Liver (tissue), 9 donors: ENCODE results near the gene GLIPR2. TPM values are rescaled to one million over a fixed set of nuclear protein-coding genes. Genes with fewer than 3 reads are reported as not detected.
A peak's percentile ranks its signal among the peaks of the same experiment; 100 is the strongest.

ENCODE experiments used
- DNase-seq: peaks from one replicate; pipeline ENCODE4 v3.0.0-alpha.2; 2017; ENCODE audit warnings: low spot score
- H3K27ac ChIP-seq, 2 donors: one replicate each; pipeline ENCODE4 v1.7.0; 2013; ENCODE audit warnings: inconsistent platforms in 2 of 2, low read length in 2 of 2, control low read depth in 1 of 2, low read depth in 1 of 2, mild to moderate bottlenecking in 1 of 2
- H3K27me3 ChIP-seq, 4 donors: one replicate each; pipeline versions ENCODE4 v1.6.1 to v1.7.0; 2013; ENCODE audit warnings: low read length in 3 of 4, inconsistent platforms in 1 of 4, mild to moderate bottlenecking in 1 of 4, moderate library complexity in 1 of 4; ENCODE audit not compliant: control insufficient read depth in 4 of 4, insufficient read depth in 4 of 4
- H3K36me3 ChIP-seq, 4 donors: one replicate each; pipeline versions ENCODE4 v1.6.1 to v1.7.0; 2013; ENCODE audit warnings: low read length in 3 of 4, mild to moderate bottlenecking in 3 of 4, low read depth in 1 of 4, moderate library complexity in 1 of 4; ENCODE audit not compliant: control insufficient read depth in 4 of 4, insufficient read depth in 3 of 4
- H3K4me1 ChIP-seq, 4 donors: one replicate each; pipeline versions ENCODE4 v1.6.1 to v1.7.0; 2013; ENCODE audit warnings: low read length in 3 of 4, mild to moderate bottlenecking in 3 of 4, moderate library complexity in 1 of 4; ENCODE audit not compliant: control insufficient read depth in 4 of 4, insufficient read depth in 4 of 4
- H3K4me3 ChIP-seq, 3 donors: one replicate each; pipeline versions ENCODE4 v1.6.1 to v1.7.0; 2013; ENCODE audit warnings: low read length in 3 of 3, control low read depth in 1 of 3, low read depth in 1 of 3, mild to moderate bottlenecking in 1 of 3
- H3K9ac ChIP-seq, 2 donors: one replicate each; pipeline ENCODE4 v1.7.0; 2013; ENCODE audit warnings: low read length in 2 of 2, mild to moderate bottlenecking in 2 of 2, moderate library complexity in 2 of 2, control low read depth in 1 of 2, low read depth in 1 of 2
- H3K9me3 ChIP-seq, 4 donors: one replicate each; pipeline versions ENCODE4 v1.6.1 to v1.7.0; 2013; ENCODE audit warnings: low read length in 3 of 4; ENCODE audit not compliant: control insufficient read depth in 4 of 4
- FOXA1 ChIP-seq: IDR thresholded peaks from 2 replicates; pipeline ENCODE4 v1.6.1; 2016; ENCODE audit warnings: antibody characterized with exemption
- FOXA2 ChIP-seq: IDR thresholded peaks from 2 replicates; pipeline ENCODE4 v1.6.1; 2016; ENCODE audit warnings: antibody characterized with exemption
- GABPA ChIP-seq, 2 donors: IDR thresholded peaks in 1 of 2; conservative IDR thresholded peaks in 1 of 2; 2 replicates each; pipeline ENCODE4 v1.6.1; 2016; ENCODE audit warnings: antibody characterized with exemption in 2 of 2, mild to moderate bottlenecking in 1 of 2, moderate library complexity in 1 of 2
- HNF4A ChIP-seq, 2 donors: conservative IDR thresholded peaks; 2 replicates each; pipeline ENCODE4 v1.6.1; 2016; ENCODE audit warnings: antibody characterized with exemption in 2 of 2, mild to moderate bottlenecking in 2 of 2
- HNF4G ChIP-seq: IDR thresholded peaks from 2 replicates; pipeline ENCODE4 v1.6.1; 2016; ENCODE audit warnings: antibody characterized with exemption
- JUND ChIP-seq, 2 donors: IDR thresholded peaks; 2 replicates each; pipeline ENCODE4 v1.6.1; 2016; ENCODE audit warnings: antibody characterized with exemption in 2 of 2
- NR2F2 ChIP-seq: IDR thresholded peaks from 2 replicates; pipeline ENCODE4 v1.6.1; 2016; ENCODE audit warnings: antibody characterized with exemption
- RAD21 ChIP-seq, 2 donors: IDR thresholded peaks; 2 replicates each; pipeline ENCODE4 v1.6.1; 2016; ENCODE audit warnings: antibody characterized with exemption in 2 of 2, mild to moderate bottlenecking in 2 of 2
- SP1 ChIP-seq: IDR thresholded peaks from 2 replicates; pipeline ENCODE4 v1.6.1; 2018; ENCODE audit warnings: antibody characterized with exemption, mild to moderate bottlenecking
- TAF1 ChIP-seq: conservative IDR thresholded peaks from 2 replicates; pipeline ENCODE4 v1.6.1; 2016; ENCODE audit warnings: antibody characterized with exemption, mild to moderate bottlenecking
- YY1 ChIP-seq: IDR thresholded peaks from 2 replicates; pipeline ENCODE4 v1.6.1; 2016; ENCODE audit warnings: antibody characterized with exemption, mild to moderate bottlenecking
- WGBS: extraction: QIAGEN DNeasy Blood & Tissue Kit; methylation state at CpG from one replicate; pipeline ENCODE4 v1.1.7; 2013; 5-methylcytosine and 5-hydroxymethylcytosine counted together
- polyA plus RNA-seq, 2 donors: library from polyadenylated mRNA; stranded (reverse) in 1 of 2; unstranded in 1 of 2; fragments of 200-250 nt in 1 of 2; fragments of >200 nt in 1 of 2; fragmentation: Nextera tagmentation in 1 of 2; extraction: Ambion mirVana in 1 of 2; gene quantifications; one replicate each; pipeline versions ENCODE4 v1.2.1 to v1.2.3, GENCODE V29; 2013 to 2015
- total RNA-seq, 2 donors: library from RNA; depleted of rRNA; stranded (reverse); fragments of >200 nt; gene quantifications; one replicate each; pipeline ENCODE4 v1.2.3, GENCODE V29; 2014
- TF ChIP-seq, protein P1 (sequence below): IDR thresholded peaks from 2 replicates; pipeline ENCODE4 v1.6.1; 2016; ENCODE audit warnings: antibody characterized with exemption, mild to moderate bottlenecking
- TF ChIP-seq, protein P2 (sequence below): IDR thresholded peaks from 2 replicates; pipeline ENCODE4 v1.6.1; 2016; ENCODE audit warnings: antibody characterized with exemption
- TF ChIP-seq, protein P3 (sequence below): IDR thresholded peaks from 2 replicates; pipeline ENCODE4 v1.6.1; 2016; ENCODE audit warnings: antibody characterized with exemption
- TF ChIP-seq, protein P4 (sequence below): fragments of 150-350 bp; IDR thresholded peaks from 2 replicates; pipeline ENCODE4 v1.5.1; 2017; ENCODE audit warnings: improper control_type of control experiment, low read depth, low read length; ENCODE audit not compliant: missing input control
- donor health status: healthy.
- donor health status: healthy.
- donor health status: healthy.
- donor health status: healthy.
- donor health status: healthy.

Gene GLIPR2
- total and polyA plus RNA-seq, 4 donors: 1.7 to 17.6 (median 2.9) TPM

DNA sequence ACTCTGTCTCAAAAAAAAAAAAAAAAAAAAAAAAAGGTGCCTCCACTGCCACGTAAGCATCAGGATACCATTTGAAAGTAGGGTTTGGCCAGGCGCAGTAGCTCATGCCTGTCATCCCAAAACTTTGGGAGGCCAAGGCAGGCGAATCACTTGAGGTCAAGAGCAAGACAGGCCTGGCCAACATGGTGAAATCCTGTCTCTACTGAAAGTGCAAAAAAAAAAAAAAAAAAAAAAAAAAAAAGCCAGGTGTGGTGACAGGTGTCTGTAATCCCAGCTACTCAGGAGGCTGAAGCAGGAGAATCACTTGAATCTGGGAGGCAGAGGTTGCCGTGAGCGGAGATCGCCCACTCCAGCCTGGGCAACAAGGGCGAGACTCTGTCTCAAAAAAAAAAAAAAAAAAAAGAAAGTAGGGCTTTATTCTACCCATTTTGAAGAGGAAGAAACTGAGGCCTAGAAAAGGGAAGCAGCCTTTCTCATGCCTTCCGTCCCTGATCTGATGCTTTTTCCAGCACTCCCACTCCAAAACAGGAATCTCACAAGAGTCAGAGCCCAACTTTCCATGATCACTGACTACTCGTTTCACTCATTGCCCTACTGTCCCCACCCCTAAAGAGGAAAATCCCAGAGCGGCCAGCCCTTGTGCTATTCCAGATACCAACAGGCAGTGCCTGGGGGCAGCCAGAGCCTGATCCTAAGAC lies 16.4 kb downstream of the GLIPR2 start:
- no peaks in the 10 kb centered on the region for H3K27me3 ChIP-seq
- WGBS: 92% methylated on average over 10 of the region's 10 CpGs
- H3K4me3 ChIP-seq: no peak overlapping the region
- H3K9me3 ChIP-seq: no peaks in the 10 kb centered on the region
- TF ChIP-seq FOXA1: no peak
- H3K27ac ChIP-seq: no peak overlapping the region
- peaks cover 0 to 8% (median 3%) of the 10 kb centered on the region in 4 donors for H3K4me1 ChIP-seq
- no peak overlapping the region for H3K9ac ChIP-seq
- DNase-seq: no peak
- H3K36me3 ChIP-seq: no peaks in the 10 kb centered on the region

DNA sequence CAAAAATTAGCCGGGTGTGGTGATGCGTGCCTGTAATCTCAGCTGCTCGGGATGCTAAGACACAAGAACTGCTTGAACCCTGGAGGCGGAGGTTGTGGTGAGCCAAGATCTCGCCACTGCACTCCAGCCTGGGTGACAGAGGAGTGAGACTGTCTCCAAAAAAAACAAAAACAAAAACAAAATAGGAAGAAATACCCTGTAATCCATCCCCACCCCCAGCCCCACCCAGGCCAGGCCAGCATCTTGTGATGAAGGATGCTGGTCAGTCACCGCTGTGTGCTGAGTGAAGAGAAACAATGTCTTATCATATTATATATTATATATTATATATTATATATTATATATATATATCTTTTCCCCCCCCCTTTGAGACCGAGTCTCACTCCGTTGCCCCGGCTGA lies 17.2 kb downstream of the GLIPR2 start:
- no peak overlapping the region for H3K4me3 ChIP-seq
- TF ChIP-seq NR2F2 (no peak), HNF4A (conservative IDR thresholded peaks at IDR 0.05) (no peak), YY1 (no peak), GABPA (IDR thresholded peaks at IDR 0.05 in 1 of 2, conservative IDR thresholded peaks at IDR 0.05 in 1 of 2) (no peak), RAD21 (IDR thresholded peaks at IDR 0.05) (no peak), FOXA2 (no peak), JUND (IDR thresholded peaks at IDR 0.05) (no peak), FOXA1 (no peak), SP1 (no peak), TAF1 (no peak), HNF4G (no peak)
- TF ChIP-seq, protein P1, sequence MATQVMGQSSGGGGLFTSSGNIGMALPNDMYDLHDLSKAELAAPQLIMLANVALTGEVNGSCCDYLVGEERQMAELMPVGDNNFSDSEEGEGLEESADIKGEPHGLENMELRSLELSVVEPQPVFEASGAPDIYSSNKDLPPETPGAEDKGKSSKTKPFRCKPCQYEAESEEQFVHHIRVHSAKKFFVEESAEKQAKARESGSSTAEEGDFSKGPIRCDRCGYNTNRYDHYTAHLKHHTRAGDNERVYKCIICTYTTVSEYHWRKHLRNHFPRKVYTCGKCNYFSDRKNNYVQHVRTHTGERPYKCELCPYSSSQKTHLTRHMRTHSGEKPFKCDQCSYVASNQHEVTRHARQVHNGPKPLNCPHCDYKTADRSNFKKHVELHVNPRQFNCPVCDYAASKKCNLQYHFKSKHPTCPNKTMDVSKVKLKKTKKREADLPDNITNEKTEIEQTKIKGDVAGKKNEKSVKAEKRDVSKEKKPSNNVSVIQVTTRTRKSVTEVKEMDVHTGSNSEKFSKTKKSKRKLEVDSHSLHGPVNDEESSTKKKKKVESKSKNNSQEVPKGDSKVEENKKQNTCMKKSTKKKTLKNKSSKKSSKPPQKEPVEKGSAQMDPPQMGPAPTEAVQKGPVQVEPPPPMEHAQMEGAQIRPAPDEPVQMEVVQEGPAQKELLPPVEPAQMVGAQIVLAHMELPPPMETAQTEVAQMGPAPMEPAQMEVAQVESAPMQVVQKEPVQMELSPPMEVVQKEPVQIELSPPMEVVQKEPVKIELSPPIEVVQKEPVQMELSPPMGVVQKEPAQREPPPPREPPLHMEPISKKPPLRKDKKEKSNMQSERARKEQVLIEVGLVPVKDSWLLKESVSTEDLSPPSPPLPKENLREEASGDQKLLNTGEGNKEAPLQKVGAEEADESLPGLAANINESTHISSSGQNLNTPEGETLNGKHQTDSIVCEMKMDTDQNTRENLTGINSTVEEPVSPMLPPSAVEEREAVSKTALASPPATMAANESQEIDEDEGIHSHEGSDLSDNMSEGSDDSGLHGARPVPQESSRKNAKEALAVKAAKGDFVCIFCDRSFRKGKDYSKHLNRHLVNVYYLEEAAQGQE: no peak
- TF ChIP-seq, protein P2, sequence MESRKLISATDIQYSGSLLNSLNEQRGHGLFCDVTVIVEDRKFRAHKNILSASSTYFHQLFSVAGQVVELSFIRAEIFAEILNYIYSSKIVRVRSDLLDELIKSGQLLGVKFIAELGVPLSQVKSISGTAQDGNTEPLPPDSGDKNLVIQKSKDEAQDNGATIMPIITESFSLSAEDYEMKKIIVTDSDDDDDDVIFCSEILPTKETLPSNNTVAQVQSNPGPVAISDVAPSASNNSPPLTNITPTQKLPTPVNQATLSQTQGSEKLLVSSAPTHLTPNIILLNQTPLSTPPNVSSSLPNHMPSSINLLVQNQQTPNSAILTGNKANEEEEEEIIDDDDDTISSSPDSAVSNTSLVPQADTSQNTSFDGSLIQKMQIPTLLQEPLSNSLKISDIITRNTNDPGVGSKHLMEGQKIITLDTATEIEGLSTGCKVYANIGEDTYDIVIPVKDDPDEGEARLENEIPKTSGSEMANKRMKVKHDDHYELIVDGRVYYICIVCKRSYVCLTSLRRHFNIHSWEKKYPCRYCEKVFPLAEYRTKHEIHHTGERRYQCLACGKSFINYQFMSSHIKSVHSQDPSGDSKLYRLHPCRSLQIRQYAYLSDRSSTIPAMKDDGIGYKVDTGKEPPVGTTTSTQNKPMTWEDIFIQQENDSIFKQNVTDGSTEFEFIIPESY: no peak
- TF ChIP-seq, protein P3, sequence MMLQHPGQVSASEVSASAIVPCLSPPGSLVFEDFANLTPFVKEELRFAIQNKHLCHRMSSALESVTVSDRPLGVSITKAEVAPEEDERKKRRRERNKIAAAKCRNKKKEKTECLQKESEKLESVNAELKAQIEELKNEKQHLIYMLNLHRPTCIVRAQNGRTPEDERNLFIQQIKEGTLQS: no peak
- TF ChIP-seq, protein P4, sequence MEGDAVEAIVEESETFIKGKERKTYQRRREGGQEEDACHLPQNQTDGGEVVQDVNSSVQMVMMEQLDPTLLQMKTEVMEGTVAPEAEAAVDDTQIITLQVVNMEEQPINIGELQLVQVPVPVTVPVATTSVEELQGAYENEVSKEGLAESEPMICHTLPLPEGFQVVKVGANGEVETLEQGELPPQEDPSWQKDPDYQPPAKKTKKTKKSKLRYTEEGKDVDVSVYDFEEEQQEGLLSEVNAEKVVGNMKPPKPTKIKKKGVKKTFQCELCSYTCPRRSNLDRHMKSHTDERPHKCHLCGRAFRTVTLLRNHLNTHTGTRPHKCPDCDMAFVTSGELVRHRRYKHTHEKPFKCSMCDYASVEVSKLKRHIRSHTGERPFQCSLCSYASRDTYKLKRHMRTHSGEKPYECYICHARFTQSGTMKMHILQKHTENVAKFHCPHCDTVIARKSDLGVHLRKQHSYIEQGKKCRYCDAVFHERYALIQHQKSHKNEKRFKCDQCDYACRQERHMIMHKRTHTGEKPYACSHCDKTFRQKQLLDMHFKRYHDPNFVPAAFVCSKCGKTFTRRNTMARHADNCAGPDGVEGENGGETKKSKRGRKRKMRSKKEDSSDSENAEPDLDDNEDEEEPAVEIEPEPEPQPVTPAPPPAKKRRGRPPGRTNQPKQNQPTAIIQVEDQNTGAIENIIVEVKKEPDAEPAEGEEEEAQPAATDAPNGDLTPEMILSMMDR: no peak
- H3K27me3 ChIP-seq: no peaks in the 10 kb centered on the region
- peaks cover 0 to 8% (median under 1%) of the 10 kb centered on the region in 4 donors for H3K4me1 ChIP-seq
- no peaks in the 10 kb centered on the region for H3K36me3 ChIP-seq
- H3K9me3 ChIP-seq: no peaks in the 10 kb centered on the region
- DNase-seq: no peak
- H3K9ac ChIP-seq: no peak overlapping the region
- peak overlapping the region in 1 of 2 donors; percentile 37 for H3K27ac ChIP-seq
- 74% methylated on average over 9 of the region's 9 CpGs for WGBS
